WTC11 (cell line): ENCODE data around the gene ABTB2. TPM values are rescaled to one million over a fixed set of nuclear protein-coding genes. Genes with fewer than 3 reads are reported as not detected.

Source experiments
- ATAC-seq: fragments of 200-7000 bp; cut with Tn5 transposase; 2 replicates; pipeline ENCODE4 v1.10.0; 2021; ENCODE audit warnings: mild to moderate bottlenecking, moderate library complexity
- CTCF ChIA-PET: fragments of 300-600 bp; sonication (Branson Sonifier 250); formaldehyde crosslinking; loops from one replicate; lab custom pipeline; 2021; ENCODE audit warnings: antibody characterized with exemption; lab: Charles Lee
- POLR2A ChIA-PET: fragments of 350-600 bp; sonication (Branson Sonifier 250); formaldehyde crosslinking; loops from one replicate; lab custom pipeline; 2021; ENCODE audit warnings: antibody characterized with exemption; lab: Charles Lee
- DNase-seq: peaks from one replicate; pipeline ENCODE4 v3.0.0; 2021; ENCODE audit warnings: low spot score
- H3K27ac Mint-ChIP-seq: 2 replicates; pipeline ENCODE4 v1.8.0; 2021; ENCODE audit warnings: mixed read lengths
- H3K27me3 Mint-ChIP-seq: 2 replicates; pipeline ENCODE4 v1.8.0; 2021; ENCODE audit warnings: low read depth, mild to moderate bottlenecking, moderate library complexity, mixed read lengths
- H3K36me3 Mint-ChIP-seq: 2 replicates; pipeline ENCODE4 v1.8.0; 2021; ENCODE audit warnings: mixed read lengths
- H3K4me1 Mint-ChIP-seq: 2 replicates; pipeline ENCODE4 v1.8.0; 2022; ENCODE audit warnings: mixed read lengths
- H3K4me3 Mint-ChIP-seq: 2 replicates; pipeline ENCODE4 v1.8.0; 2021; ENCODE audit warnings: mild to moderate bottlenecking, moderate library complexity, mixed read lengths
- H3K9me3 Mint-ChIP-seq: 2 replicates; pipeline ENCODE4 v1.8.0; 2021; ENCODE audit warnings: mixed read lengths
- AR ChIP-seq: fragments of 250-450 bp; sonication (Bioruptor Pico); IDR thresholded peaks from 2 replicates; pipeline ENCODE4 v1.9.0; 2021; ENCODE audit warnings: mild to moderate bottlenecking
- EMX1 ChIP-seq: fragments of 250-450 bp; sonication (Bioruptor Pico); IDR thresholded peaks from 2 replicates; pipeline ENCODE4 v1.8.0; 2021; ENCODE audit warnings: mild to moderate bottlenecking
- ESRRA ChIP-seq: sonication (generic); formaldehyde crosslinking; IDR thresholded peaks from 2 replicates; pipeline ENCODE4 v1.8.1; 2022; ENCODE audit warnings: mild to moderate bottlenecking, missing genetic modification reagents, borderline replicate concordance
- FOXJ3 ChIP-seq: sonication (generic); formaldehyde crosslinking; IDR thresholded peaks from 2 replicates; pipeline ENCODE4 v1.9.0; 2021; ENCODE audit warnings: missing genetic modification reagents, mild to moderate bottlenecking, borderline replicate concordance
- HMGA2 ChIP-seq: fragments of 250-450 bp; sonication (Bioruptor Pico); IDR thresholded peaks from 2 replicates; pipeline ENCODE4 v1.4.0; 2021; ENCODE audit warnings: mild to moderate bottlenecking, moderate library complexity
- JAZF1 ChIP-seq: fragments of 250-450 bp; sonication (Bioruptor Pico); IDR thresholded peaks from 2 replicates; pipeline ENCODE4 v1.9.0; 2021; ENCODE audit warnings: moderate library complexity, mild to moderate bottlenecking, inconsistent platforms
- NR1H2 ChIP-seq: sonication (generic); formaldehyde crosslinking; IDR thresholded peaks from 2 replicates; pipeline ENCODE4 v1.9.0; 2021; ENCODE audit warnings: mild to moderate bottlenecking, moderate library complexity, missing genetic modification reagents
- NR3C1 ChIP-seq: sonication (generic); formaldehyde crosslinking; conservative IDR thresholded peaks from 2 replicates; pipeline ENCODE4 v1.8.1; 2023; ENCODE audit warnings: low read depth, mild to moderate bottlenecking, missing genetic modification reagents
- USF2 ChIP-seq: sonication (generic); formaldehyde crosslinking; IDR thresholded peaks from 2 replicates; pipeline ENCODE4 v1.8.1; 2023; ENCODE audit warnings: mild to moderate bottlenecking, missing genetic modification reagents, moderate library complexity
- ZMAT4 ChIP-seq: fragments of 250-450 bp; sonication (Bioruptor Pico); IDR thresholded peaks from 2 replicates; pipeline ENCODE4 v1.9.0; 2021; ENCODE audit warnings: mild to moderate bottlenecking
- total RNA-seq: library from RNA; stranded (reverse); gene quantifications from 3 replicates; pipeline ENCODE4 v1.2.3, GENCODE V29; 2021
- TF ChIP-seq, protein P1 (sequence below): sonication (generic); formaldehyde crosslinking; IDR thresholded peaks from 2 replicates; pipeline ENCODE4 v1.8.0; 2022; ENCODE audit warnings: mild to moderate bottlenecking, missing genetic modification reagents
- TF ChIP-seq, protein P2 (sequence below): sonication (generic); formaldehyde crosslinking; IDR thresholded peaks from 2 replicates; pipeline ENCODE4 v1.8.0; 2023; ENCODE audit warnings: mild to moderate bottlenecking, missing genetic modification reagents
- TF ChIP-seq, protein P3 (sequence below): sonication (generic); formaldehyde crosslinking; IDR thresholded peaks from 2 replicates; pipeline ENCODE4 v1.8.1; 2022; ENCODE audit warnings: mild to moderate bottlenecking, moderate library complexity, missing genetic modification reagents
- TF ChIP-seq, protein P4 (sequence below): sonication (generic); formaldehyde crosslinking; IDR thresholded peaks from 2 replicates; pipeline ENCODE4 v1.8.0; 2023; ENCODE audit warnings: missing genetic modification reagents

Gene ABTB2
- total RNA-seq, 1 experiment from 2014 or later = 12.8 TPM

DNA sequence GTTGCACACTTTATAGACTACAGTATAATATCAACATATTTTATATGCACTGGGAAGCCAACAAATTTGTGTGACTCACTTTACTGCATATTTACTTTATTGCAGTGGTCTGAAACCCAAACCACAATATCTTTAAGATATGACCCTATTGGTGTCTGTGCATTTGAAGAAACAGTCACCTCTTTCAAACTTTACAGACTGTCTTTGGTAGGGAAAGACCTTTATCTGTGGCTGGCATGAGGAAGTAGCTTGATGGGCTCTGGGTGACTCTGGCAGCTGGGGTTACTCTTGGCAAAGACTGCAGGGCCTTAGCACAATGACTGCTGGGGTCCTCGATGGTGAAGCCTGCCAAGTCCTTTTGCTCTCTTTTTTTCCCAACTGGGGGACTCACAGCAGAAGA, 21.3 kb upstream of the ABTB2 start (continued):
- TF ChIP-seq, protein P1, sequence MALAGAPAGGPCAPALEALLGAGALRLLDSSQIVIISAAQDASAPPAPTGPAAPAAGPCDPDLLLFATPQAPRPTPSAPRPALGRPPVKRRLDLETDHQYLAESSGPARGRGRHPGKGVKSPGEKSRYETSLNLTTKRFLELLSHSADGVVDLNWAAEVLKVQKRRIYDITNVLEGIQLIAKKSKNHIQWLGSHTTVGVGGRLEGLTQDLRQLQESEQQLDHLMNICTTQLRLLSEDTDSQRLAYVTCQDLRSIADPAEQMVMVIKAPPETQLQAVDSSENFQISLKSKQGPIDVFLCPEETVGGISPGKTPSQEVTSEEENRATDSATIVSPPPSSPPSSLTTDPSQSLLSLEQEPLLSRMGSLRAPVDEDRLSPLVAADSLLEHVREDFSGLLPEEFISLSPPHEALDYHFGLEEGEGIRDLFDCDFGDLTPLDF = no peak
- TF ChIP-seq, protein P2, sequence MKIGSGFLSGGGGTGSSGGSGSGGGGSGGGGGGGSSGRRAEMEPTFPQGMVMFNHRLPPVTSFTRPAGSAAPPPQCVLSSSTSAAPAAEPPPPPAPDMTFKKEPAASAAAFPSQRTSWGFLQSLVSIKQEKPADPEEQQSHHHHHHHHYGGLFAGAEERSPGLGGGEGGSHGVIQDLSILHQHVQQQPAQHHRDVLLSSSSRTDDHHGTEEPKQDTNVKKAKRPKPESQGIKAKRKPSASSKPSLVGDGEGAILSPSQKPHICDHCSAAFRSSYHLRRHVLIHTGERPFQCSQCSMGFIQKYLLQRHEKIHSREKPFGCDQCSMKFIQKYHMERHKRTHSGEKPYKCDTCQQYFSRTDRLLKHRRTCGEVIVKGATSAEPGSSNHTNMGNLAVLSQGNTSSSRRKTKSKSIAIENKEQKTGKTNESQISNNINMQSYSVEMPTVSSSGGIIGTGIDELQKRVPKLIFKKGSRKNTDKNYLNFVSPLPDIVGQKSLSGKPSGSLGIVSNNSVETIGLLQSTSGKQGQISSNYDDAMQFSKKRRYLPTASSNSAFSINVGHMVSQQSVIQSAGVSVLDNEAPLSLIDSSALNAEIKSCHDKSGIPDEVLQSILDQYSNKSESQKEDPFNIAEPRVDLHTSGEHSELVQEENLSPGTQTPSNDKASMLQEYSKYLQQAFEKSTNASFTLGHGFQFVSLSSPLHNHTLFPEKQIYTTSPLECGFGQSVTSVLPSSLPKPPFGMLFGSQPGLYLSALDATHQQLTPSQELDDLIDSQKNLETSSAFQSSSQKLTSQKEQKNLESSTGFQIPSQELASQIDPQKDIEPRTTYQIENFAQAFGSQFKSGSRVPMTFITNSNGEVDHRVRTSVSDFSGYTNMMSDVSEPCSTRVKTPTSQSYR (CRISPR knock-in tag) = no peak
- no peak for TF ChIP-seq ZMAT4 (CRISPR knock-in tag)
- TF ChIP-seq ESRRA (CRISPR knock-in tag) = no peak
- TF ChIP-seq, protein P3, sequence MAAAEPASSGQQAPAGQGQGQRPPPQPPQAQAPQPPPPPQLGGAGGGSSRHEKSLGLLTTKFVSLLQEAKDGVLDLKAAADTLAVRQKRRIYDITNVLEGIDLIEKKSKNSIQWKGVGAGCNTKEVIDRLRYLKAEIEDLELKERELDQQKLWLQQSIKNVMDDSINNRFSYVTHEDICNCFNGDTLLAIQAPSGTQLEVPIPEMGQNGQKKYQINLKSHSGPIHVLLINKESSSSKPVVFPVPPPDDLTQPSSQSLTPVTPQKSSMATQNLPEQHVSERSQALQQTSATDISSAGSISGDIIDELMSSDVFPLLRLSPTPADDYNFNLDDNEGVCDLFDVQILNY (CRISPR knock-in tag) = no peak
- TF ChIP-seq AR (CRISPR knock-in tag) = no peak
- TF ChIP-seq, all 79 proteins: peak for 0

- Mint-ChIP-seq H3K36me3 (peaks cover 20% of the 10 kb centered on the region), H3K4me1 (no peaks in the 10 kb centered on the region), H3K27me3 (peaks cover 3% of the 10 kb centered on the region; the same call in 1 of the 2 replicates), H3K9me3 (peaks cover 45% of the 10 kb centered on the region), H3K4me3 (no peak overlapping the region), H3K27ac (no peak overlapping the region)
- no peak for ATAC-seq
- ChIA-PET CTCF (no interaction called here), POLR2A (no interaction called here)
- no peak for DNase-seq
- TF ChIP-seq, protein P4, sequence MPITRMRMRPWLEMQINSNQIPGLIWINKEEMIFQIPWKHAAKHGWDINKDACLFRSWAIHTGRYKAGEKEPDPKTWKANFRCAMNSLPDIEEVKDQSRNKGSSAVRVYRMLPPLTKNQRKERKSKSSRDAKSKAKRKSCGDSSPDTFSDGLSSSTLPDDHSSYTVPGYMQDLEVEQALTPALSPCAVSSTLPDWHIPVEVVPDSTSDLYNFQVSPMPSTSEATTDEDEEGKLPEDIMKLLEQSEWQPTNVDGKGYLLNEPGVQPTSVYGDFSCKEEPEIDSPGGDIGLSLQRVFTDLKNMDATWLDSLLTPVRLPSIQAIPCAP (CRISPR knock-in tag) = no peak
- TF ChIP-seq HMGA2 (CRISPR knock-in tag) (peak; percentile 95), AR (CRISPR knock-in tag) (no peak)
Observed at GRCh38 chr11:34373727-34374126, 15.9 kb upstream of the ABTB2 start.

DNA sequence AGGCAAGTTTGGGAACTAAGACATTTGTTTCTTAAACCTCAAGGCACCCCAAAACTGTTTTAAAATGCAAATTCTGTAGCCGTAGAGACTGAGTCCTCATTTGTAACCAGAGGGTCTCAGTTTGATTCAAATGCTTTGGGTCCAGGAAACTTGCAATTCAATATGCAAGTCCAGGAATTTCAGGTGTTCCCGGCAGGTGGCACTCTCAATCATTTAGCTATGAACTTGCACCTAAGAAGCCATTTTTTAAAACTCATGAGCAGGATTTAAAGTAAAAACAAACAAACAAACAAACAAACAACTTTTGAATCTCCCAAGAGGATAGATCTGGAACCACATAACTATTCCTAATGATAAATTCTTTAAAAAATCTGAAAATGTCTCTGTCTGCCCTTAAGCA, 8.7 kb upstream of the ABTB2 start:
- CTCF ChIA-PET = interaction anchor here (0.7 to 2.1 kb wide), 11 partner anchors 9 to 533 kb away, joined by 3 to 18 read pairs (median 4); partner anchors contain the start of gene ABTB2
- Mint-ChIP-seq H3K27me3 (no peaks in the 10 kb centered on the region), H3K4me1 (peaks cover 11% of the 10 kb centered on the region), H3K36me3 (no peaks in the 10 kb centered on the region), H3K4me3 (no peak overlapping the region), H3K9me3 (peaks cover 4% of the 10 kb centered on the region; the same call in 1 of the 2 replicates), H3K27ac (0 out of 2 replicates have a peak overlapping the region, but pooled peaks have one; percentile 41)
- TF ChIP-seq EMX1 (CRISPR knock-in tag) (no peak), USF2 (CRISPR knock-in tag) (no peak), JAZF1 (no peak), NR3C1 (CRISPR knock-in tag) (no peak), FOXJ3 (CRISPR knock-in tag) (no peak), NR1H2 (CRISPR knock-in tag) (no peak)
- POLR2A ChIA-PET = interaction anchor here (0.6 kb wide), 1 partner anchor 9 kb away, joined by 3 read pairs; no protein-coding TSS in a partner anchor
- ATAC-seq (no peak), DNase-seq (peak; percentile 19)
